Measurements from ENCODE around the gene NFASC.

Gene NFASC

DNA sequence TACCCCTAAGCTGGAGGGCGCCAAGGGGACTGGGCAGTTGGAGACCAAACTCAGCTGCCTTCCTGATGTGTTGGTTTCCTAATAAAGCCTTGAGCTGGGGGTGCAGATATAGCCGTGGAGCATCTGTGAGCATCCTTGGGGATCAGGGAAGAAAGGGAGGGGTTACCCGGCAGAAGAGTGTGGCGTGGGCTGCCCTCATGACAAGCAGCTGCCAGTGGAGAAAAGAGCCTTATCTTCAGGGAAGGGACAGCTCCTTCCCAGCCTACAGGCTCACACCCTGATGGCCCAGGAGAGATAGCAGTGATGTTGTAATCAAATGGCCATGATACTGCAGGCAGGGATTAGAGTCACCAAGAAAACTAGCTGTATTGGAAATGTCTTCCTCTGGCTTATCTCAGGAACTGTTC lies 10.8 kb upstream of the NFASC start:
- ATAC-seq (no peak), DNase-seq (no peak)

DNA sequence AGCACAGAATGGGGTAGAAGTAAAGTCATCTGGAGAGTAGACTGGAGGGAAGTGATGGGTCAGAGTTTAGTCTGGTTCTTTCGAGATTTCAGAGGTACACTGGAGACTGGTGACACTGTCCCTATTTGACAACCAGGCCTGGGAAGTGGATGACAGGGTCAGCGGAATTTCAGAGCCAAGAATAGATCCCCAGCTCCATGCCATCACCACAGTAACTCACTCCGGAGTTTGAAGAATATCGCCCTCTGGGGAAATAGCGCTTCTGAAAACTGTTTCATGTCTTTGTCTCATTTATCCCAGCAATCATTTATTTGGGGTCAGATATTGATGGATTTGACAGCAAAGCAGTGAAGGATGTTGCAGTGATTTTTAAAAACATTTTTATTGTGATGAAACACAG lies 7.6 kb upstream of the NFASC start:
- ATAC-seq = no peak

GRCh38 chr1:204863730-204864129 lies 6.9 kb upstream of the NFASC start:
- DNase-seq (no peak), ATAC-seq (no peak)

More for the DNA sequence above, 7.6 kb upstream of the NFASC start:
- DNase-seq = no peak

DNA sequence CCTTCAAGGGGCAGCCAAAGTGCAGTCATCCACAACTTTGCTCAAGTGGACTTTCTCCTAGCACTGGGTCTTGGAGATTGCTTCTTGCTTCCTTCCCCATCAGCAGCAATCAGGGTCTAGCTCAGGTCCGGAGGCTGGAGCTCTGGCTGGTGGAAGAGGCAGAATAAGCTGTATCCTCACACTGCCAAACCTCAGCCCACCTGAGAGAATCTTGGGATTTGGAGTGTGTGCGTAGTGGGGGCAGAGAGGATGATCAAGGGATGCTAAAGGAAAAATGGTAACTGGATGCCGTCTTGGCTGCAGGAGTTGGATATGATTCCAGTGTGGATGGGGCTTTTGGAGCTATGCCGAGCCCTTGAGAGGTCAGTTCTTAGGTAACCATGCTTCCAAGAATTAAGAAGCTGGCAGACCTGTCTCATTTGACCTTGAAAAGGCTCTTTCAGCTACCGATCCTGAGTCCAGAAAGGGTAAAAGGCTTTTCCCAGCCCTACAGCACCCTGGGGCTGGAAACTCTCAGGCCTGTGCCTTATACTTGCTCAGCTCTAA lies 4.5 kb upstream of the NFASC start:
- no peak for ATAC-seq
- no peak for DNase-seq

DNA sequence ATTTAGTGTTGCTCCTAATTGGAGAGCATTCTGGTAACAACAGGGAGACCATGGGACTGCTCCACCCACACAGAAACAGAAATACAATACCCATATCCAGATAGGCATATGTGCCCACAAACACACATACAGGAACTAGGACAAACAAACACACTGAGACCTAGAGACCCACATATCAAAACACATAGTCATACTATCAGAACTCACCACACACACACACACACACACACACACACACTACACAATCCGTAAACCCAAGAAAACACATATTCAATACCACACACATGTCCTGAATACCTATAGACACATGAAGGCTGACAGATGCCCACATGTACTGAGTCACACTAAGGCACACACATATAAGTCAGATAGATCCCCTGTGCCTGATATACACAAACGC lies 3.5 kb upstream of the NFASC start:
- no peak for DNase-seq
- no peak for ATAC-seq

DNA sequence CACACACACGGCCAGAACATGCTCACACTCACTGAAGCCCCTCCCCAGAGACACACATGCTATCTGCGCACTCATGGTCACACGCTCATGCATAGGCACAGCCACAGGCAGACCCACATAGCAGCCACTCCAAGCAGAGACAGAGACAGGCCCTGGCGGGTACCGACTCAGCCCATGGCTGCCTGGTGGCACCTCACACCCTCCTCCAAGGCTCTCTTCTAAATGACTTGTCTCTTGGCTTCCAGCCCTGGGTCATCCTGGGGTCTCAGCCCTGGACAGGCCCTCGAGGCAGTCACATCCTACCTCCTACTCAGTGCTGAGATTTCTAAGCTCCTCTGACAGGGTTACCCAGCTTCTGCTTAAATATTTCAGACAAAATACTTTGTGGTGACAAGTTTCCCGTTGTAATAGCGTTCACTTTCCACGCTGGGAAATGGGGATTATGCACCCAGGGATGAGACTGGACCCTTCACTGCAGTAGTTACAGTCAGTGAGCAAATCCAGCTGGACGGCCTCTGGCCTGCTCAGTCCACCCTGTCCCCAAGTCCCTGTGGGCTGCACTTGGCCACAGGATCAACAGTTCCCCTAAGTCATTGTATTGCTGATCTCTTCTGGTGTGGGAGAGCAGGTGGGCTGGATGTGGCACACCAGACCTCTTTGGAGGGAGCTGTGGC lies 2.9 kb upstream of the NFASC start:
- no peak for ATAC-seq
- no peak for DNase-seq

- ATAC-seq (peak; percentile 24), DNase-seq (no peak)
These were observed 2.3 kb upstream of the NFASC start for GRCh38 chr1:204868340-204868700.

GRCh38 chr1:204869097-204869496 lies 1.6 kb upstream of the NFASC start:
- DNase-seq = no peak
- no peak for ATAC-seq

DNA sequence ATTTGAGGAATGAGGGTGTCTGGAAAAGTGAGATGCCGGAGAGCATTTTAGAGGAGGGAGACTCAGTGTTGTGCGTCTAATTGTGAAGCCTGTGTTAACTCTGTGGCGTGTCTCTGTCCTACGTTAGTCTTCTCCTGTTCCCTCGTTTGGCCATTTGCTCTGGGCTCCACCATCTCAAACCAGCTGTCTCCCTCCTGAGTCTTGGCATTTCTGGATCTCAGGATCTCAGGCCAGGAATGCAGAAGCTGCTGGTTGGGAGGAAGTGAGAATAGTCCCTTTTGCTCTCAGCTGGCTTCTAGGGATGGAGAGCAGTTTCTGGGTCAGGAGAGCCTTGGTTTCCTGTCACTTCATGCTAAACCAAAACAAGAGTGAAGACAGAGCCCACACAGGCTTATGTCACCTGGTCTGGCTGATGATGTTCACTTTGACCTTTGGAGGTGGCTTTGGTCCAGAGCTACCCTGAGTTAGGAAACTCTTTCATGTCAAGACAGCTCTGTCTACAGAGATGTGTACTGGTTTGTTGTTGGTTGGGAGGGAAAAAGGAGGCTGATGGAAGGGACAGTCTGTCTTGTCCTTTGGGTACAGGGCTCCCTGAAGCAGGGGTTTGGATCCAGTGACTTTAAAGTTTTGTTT lies 859 bp downstream of the NFASC start:
- no peak for DNase-seq
- no peak for ATAC-seq

DNA sequence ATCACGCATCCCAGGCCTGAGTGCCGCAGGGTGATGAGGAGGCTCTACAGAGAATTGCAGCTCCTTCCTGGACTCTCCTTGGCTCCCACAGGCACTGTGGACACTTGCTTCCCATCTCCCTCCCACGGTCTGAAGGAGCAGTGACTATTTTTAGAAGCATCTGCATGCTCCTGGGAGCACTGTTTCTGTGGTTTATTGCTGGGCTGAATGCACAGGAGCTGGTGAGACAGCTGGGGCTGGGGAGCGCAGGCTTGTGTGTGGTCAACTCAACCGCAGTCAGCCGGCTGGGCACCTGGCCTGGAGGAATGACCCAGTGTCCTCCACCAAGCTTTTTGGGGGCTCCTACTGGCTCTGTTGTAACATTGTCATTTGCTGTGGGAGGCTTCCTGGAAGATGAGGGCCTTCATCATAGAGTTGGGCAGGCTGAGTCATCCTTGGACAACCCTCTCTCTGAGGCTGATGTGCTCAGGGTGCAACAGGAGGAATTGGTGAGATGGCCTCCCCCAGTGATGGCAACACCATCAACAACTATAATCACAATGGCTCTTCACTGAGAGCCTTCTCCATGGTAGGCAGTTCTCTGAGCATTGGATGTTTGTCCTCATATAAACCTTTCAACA lies 1.7 kb downstream of the NFASC start:
- ATAC-seq (no peak), DNase-seq (no peak)

GRCh38 chr1:204873176-204873575 lies 2.5 kb downstream of the NFASC start:
- DNase-seq = no peak
- no peak for ATAC-seq

GRCh38 chr1:204873714-204874113 lies 3.1 kb downstream of the NFASC start:
- DNase-seq (no peak), ATAC-seq (no peak)

DNA sequence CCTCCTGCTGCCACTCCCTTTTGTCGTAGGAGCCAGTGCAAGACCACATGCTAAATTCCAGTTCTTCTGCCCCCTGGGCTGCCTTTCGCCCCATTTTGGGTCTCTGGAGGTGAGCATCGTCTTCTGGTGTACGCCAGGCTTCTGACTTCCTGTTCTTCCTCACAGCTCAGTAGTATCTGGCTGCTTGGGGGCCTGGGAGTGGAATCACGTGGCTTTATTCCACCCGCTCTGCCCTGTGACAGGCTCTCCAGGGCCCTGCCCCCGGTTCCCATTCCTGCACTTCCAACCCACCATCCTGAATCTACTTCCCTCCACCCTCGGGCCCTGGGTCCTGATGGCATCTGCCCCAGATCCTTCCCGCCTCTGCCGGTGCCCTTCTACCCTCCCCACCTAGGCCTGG lies 3.6 kb downstream of the NFASC start:
- ATAC-seq (no peak), DNase-seq (no peak)

DNA sequence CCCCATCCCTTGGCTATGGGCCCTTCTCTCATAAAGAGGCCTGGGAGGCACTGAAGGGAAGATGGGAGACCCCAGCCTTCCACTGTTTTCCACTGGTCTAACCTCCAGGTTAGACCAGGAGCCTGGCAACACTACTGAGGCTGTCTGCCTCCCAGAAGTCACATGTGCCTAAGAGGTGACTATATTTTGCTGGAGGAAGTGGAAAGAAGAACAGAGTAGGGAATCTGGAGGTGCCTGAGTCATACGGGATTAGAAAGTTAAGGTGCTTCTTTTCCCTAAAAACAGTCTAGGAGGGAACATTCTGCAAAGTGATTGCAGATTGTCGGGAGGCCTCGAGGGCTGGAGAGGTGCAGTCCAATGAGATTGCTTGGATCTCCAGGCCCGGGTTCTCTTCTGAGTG lies 4.6 kb downstream of the NFASC start:
- DNase-seq = no peak
- no peak for ATAC-seq

DNA sequence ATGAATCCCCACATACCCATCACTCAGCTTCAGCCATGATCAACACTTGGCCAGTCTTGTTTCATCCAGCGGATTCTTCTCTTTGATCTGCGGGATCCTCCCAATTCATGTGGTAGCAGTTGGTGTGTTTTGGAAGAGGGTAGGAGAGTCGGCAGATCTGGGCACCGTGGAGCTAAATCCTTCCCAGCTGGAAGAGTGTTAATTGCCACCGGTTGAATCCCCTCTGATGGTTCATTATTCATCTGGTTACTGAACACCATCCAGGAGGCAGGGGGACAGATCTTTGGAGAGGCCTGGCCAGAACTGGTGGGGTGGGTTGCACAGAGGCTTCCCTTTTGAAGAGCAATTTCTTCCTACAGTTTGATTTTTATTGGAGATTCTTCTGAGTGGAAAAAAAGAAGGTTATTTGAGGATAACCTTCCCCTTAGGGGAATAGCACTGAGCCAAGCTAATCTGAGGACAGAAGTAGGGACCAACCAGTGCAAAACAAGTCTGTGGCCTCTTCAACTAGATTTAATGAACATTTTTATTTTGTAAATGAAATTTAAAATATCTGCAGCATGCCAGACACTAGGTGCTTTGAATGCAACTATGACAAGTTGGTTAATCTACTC lies 8.1 kb downstream of the NFASC start:
- DNase-seq (no peak), ATAC-seq (no peak)

GRCh38 chr1:204879351-204879750 lies 8.7 kb downstream of the NFASC start:
- ATAC-seq (no peak), DNase-seq (no peak)

GRCh38 chr1:204880906-204881305 lies 10.2 kb downstream of the NFASC start:
- ATAC-seq (no peak), DNase-seq (no peak)

GRCh38 chr1:204882479-204882878 lies 11.8 kb downstream of the NFASC start:
- ATAC-seq = no peak
- DNase-seq = no peak

DNA sequence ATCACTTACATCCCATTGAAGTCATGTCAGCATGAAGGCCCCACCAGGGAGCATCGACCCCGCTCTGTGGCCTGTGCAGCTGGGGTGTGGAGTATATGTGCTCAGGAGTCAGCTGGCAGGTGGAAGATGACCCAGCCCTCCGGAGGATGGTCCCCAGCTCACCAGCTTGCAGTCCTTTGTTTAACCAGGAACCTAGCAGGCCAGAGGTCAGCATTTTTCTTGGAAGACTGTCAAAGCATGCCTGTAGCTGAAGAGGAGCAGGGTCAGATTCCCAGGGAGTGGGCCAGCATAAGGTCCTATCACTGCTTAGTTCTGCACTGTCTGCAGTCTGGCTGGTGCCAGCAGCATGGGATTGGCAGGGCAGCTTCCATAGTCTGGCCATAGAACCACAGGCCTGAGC lies 12.7 kb downstream of the NFASC start:
- no peak for DNase-seq
- no peak for ATAC-seq

DNA sequence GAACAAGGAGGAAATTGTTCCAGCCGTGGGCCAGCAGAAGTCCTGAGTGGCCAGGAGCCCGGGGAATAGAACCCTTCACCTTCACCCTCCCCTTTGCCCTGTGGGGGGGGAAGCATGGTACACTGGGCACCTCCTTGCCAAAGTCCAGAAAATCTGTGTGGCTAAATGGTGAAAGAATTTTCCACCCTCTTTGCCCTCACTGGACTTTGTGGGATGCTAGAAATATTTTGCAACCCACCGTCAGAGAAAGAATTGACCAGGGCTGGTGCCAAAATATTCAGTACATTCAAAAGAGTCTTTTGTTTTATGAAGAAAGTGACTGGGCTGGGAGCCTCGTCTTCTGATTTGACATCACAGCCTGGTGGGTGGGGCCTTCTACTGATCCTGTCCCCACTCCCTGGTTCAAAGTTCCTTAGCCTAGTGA lies 14.6 kb downstream of the NFASC start:
- ATAC-seq (no peak), DNase-seq (no peak)

- no peak for ATAC-seq
- DNase-seq = no peak
These were observed 15.1 kb downstream of the NFASC start for GRCh38 chr1:204885790-204886189.

DNA sequence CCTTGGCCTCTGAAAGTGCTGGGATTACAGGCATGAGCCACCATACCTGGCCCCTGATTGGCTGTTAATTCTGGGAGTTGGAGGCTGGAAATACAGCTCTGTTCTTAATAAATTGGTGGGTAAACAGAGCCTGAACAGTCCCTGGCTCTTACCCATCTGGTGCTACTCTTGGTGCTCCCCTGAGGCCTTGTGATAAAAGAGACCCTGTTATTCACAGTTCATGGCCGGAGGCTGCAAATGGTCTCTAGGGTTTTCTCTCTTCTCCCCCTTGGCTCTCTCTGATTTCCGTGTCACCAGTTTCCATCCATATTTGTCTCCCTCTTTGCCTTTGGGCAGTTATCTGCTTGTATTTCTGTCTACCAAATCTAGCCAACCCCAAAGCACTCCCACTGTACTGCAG lies 17.2 kb downstream of the NFASC start:
- ATAC-seq (no peak), DNase-seq (no peak)

DNA sequence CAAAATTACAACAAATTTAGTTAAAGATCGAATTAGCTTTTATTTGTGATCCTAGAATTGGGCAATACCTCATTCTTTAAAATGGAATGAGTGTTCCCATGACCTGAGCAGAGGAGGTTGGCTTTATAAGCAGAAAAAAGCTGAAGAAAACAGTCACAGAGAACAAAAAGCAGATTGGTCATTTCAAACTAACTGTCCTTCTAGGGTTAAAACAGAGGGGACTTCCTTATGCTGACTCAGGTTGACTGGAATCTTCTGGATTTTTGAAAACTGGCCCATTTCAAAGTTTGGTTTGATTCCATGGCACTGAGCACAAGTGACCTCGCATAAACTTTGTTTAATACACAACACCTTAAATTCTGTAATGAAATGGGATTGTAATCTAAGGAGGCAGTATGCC lies 17.6 kb downstream of the NFASC start:
- ATAC-seq (no peak), DNase-seq (no peak)

Data from stimulated activated naive CD8-positive, alpha-beta T cell treated with anti-CD3 and anti-CD28 coated beads, Interleukin-15, Interleukin-2, amounts not matched to agents 100 U/mL and 50 U/mL, for 24 hours (primary cell).